Testis (tissue), 3 donors: ENCODE results near the gene MYLK. TPM values are rescaled to one million over a fixed set of nuclear protein-coding genes. Genes with fewer than 3 reads are reported as not detected.

Source experiments
- DNase-seq: peaks from one replicate; pipeline ENCODE4 v3.0.0-alpha.2; 2019
- H3K27ac ChIP-seq, 2 donors: fragments of 200-600 bp; sonication (generic); one replicate each; pipeline ENCODE4 v1.5.1; 2019
- H3K27me3 ChIP-seq: fragments of 200-600 bp; sonication (generic); one replicate; pipeline ENCODE4 v1.5.1; 2019
- H3K36me3 ChIP-seq: fragments of 200-600 bp; sonication (generic); one replicate; pipeline ENCODE4 v1.5.1; 2017; ENCODE audit warnings: low read depth; ENCODE audit errors: missing control alignments
- H3K4me1 ChIP-seq: fragments of 200-600 bp; sonication (generic); one replicate; pipeline ENCODE4 v1.5.1; 2019
- H3K4me3 ChIP-seq, 2 donors: fragments of 200-600 bp; sonication (generic); one replicate each; pipeline ENCODE4 v1.5.1; 2017 to 2019
- H3K9me3 ChIP-seq: fragments of 200-600 bp; sonication (generic); one replicate; pipeline ENCODE4 v1.5.1; 2017
- POLR2A ChIP-seq: fragments of 450-650 bp; IDR thresholded peaks from one replicate; pipeline ENCODE4 v1.6.1; 2017; ENCODE audit warnings: antibody characterized with exemption, mild to moderate bottlenecking, moderate library complexity
- WGBS, 2 donors: methylation state at CpG; one replicate each; pipeline ENCODE4 v1.1.5; 2018; 5-methylcytosine and 5-hydroxymethylcytosine counted together
- intact Hi-C: fragments of 100-400 bp; cut with DNase I; formaldehyde crosslinking; loops from one replicate; pipeline ENCODE4 v1.15.1; 2023; ENCODE audit warnings: low total_unique reads
- polyA plus RNA-seq: library from polyadenylated mRNA; stranded (reverse); fragments of 350-450 nt; fragmentation: Illumina TruSeq; extraction: RNeasy Lipid Tissue Mini Kit (QIAGEN cat#74804); gene quantifications from one replicate; pipeline ENCODE4 v1.2.3, GENCODE V29; 2014; ENCODE audit warnings: low read depth, low replicate concordance; ENCODE audit not compliant: insufficient read depth
- total RNA-seq, 2 donors: library from RNA; depleted of rRNA; stranded (reverse); fragments of >200 nt; gene quantifications; one replicate each; pipeline ENCODE4 v1.2.3, GENCODE V29; 2016
- TF ChIP-seq, protein P1 (sequence below), 3 experiments: fragments of 450-650 bp in 2 of 3; fragments of 200-600 bp in 1 of 3; sonication (generic) in 1 of 3; IDR thresholded peaks; one replicate each; pipeline ENCODE4 v1.5.1; 2016 to 2019; ENCODE audit warnings: antibody characterized with exemption in 3 of 3, mild to moderate bottlenecking in 2 of 3, moderate library complexity in 1 of 3

The MYLK gene
- total and polyA plus RNA-seq, 3 donors from 2014 or later = 130 to 168 (median 151) TPM

GRCh38 chr3:123840961-123841360, 43.2 kb downstream of the MYLK start:
- DNase-seq = no peak
- Histone ChIP-seq H3K27ac (no peak overlapping the region), H3K4me3 (no peak overlapping the region), H3K9me3 (no peaks in the 10 kb centered on the region), H3K36me3 (no peaks in the 10 kb centered on the region), H3K4me1 (no peaks in the 10 kb centered on the region), H3K27me3 (no peaks in the 10 kb centered on the region)
- intact Hi-C loops = no loop called here
- 89 to 97% methylated on average over 2 of the region's 2 CpGs for WGBS, 2 donors
- TF ChIP-seq, protein P1, sequence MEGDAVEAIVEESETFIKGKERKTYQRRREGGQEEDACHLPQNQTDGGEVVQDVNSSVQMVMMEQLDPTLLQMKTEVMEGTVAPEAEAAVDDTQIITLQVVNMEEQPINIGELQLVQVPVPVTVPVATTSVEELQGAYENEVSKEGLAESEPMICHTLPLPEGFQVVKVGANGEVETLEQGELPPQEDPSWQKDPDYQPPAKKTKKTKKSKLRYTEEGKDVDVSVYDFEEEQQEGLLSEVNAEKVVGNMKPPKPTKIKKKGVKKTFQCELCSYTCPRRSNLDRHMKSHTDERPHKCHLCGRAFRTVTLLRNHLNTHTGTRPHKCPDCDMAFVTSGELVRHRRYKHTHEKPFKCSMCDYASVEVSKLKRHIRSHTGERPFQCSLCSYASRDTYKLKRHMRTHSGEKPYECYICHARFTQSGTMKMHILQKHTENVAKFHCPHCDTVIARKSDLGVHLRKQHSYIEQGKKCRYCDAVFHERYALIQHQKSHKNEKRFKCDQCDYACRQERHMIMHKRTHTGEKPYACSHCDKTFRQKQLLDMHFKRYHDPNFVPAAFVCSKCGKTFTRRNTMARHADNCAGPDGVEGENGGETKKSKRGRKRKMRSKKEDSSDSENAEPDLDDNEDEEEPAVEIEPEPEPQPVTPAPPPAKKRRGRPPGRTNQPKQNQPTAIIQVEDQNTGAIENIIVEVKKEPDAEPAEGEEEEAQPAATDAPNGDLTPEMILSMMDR (IDR thresholded peaks at IDR 0.05) = no peak
- no peak for TF ChIP-seq POLR2A

- no peaks in the 10 kb centered on the region for H3K27me3 ChIP-seq
- no peaks in the 10 kb centered on the region for H3K4me1 ChIP-seq
- H3K9me3 ChIP-seq = no peaks in the 10 kb centered on the region
- H3K4me3 ChIP-seq = no peak overlapping the region
- H3K36me3 ChIP-seq = no peaks in the 10 kb centered on the region
- no peak overlapping the region for H3K27ac ChIP-seq
- DNase-seq = no peak
- TF ChIP-seq POLR2A = no peak
- TF ChIP-seq, protein P1 (IDR thresholded peaks at IDR 0.05) = no peak
- intact Hi-C loops = no loop called here
Measured at GRCh38 chr3:123837858-123838257, 46.3 kb downstream of the MYLK start.

DNA sequence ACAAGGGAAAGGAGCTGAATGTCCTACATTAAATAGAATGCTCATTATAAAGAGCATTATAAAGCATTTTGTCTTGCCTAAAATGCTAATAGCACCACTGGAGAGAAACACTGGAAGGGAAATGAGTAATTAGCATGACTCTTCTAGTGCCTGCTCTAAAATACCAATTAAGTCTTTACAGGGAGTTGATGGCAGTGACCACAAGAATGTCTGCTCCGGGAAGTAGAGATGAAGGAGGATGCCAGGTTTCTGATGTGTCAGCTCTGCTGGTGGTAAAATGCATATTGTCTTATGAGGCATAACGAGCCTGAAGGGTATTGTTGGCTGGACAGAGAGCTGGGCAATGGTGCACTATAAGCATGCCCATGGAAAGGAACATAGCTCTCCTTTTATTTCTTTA, 49.5 kb downstream of the MYLK start:
- Histone ChIP-seq H3K27me3 (no peaks in the 10 kb centered on the region), H3K9me3 (no peaks in the 10 kb centered on the region), H3K27ac (no peak overlapping the region), H3K4me3 (no peak overlapping the region), H3K4me1 (no peaks in the 10 kb centered on the region), H3K36me3 (no peaks in the 10 kb centered on the region)
- 72 to 74% methylated on average over 2 of the region's 2 CpGs for WGBS, 2 donors
- TF ChIP-seq, protein P1 (IDR thresholded peaks at IDR 0.05) = no peak
- TF ChIP-seq POLR2A = no peak
- intact Hi-C loops = no loop called here
- no peak for DNase-seq

GRCh38 chr3:123833398-123833785, 50.7 kb downstream of the MYLK start:
- intact Hi-C loops = no loop called here
- Histone ChIP-seq H3K36me3 (no peaks in the 10 kb centered on the region), H3K27ac (no peak overlapping the region), H3K9me3 (no peaks in the 10 kb centered on the region), H3K4me1 (no peaks in the 10 kb centered on the region), H3K27me3 (no peaks in the 10 kb centered on the region), H3K4me3 (no peak overlapping the region)
- no peak for TF ChIP-seq POLR2A
- TF ChIP-seq, protein P1 (IDR thresholded peaks at IDR 0.05) = no peak
- DNase-seq = no peak
- 75% methylated on average over 1 of the region's 1 CpG for WGBS, 2 donors

GRCh38 chr3:123832692-123833397, 51.3 kb downstream of the MYLK start:
- no peak for DNase-seq
- Histone ChIP-seq H3K36me3 (no peaks in the 10 kb centered on the region), H3K9me3 (no peaks in the 10 kb centered on the region), H3K27ac (no peak overlapping the region), H3K4me1 (no peaks in the 10 kb centered on the region), H3K4me3 (no peak overlapping the region), H3K27me3 (no peaks in the 10 kb centered on the region)
- 66 to 72% methylated on average over 3 of the region's 3 CpGs for WGBS, 2 donors
- TF ChIP-seq, protein P1 (IDR thresholded peaks at IDR 0.05) = no peak
- no peak for TF ChIP-seq POLR2A
- intact Hi-C loops = no loop called here
